NOMO-1 treated with dmso at 0.1 percent for 144 hours (cell line): ENCODE measurements around the gene GALNT10.
A peak's percentile ranks its signal among the peaks of the same experiment; 100 is the strongest.

Experiments
- DNase-seq: peaks from one replicate; lab custom pipeline; 2025; ENCODE audit not compliant: unreplicated experiment; lab: John Stamatoyannopoulos, UW

GALNT10 gene

GRCh38 chr5:154466147-154466546 is 275.6 kb downstream of the GALNT10 start:
- no peak for DNase-seq

GRCh38 chr5:154466671-154467070 is 276.1 kb downstream of the GALNT10 start:
- no peak for DNase-seq

- peak; percentile 53 for DNase-seq
Measured at GRCh38 chr5:154467655-154468354, 277.3 kb downstream of the GALNT10 start.

GRCh38 chr5:154470137-154470536 is 279.6 kb downstream of the GALNT10 start:
- DNase-seq: no peak
